Right cardiac atrium (tissue), 5 donors: ENCODE measurements around the gene TSPAN13. TPM values are rescaled to one million over a fixed set of nuclear protein-coding genes. Genes with fewer than 3 reads are reported as not detected.

Source experiments
- ATAC-seq, 2 donors: fragments of 200-7000 bp; cut with Tn5 transposase; one replicate each; pipeline versions ENCODE4 v1.8.0 to v1.9.1; 2020; ENCODE audit warnings: moderate library complexity in 2 of 2, mild to moderate bottlenecking in 1 of 2
- DNase-seq, 3 donors: peaks; one replicate each; pipeline ENCODE4 v3.0.0-alpha.2; 2020
- H3K27ac ChIP-seq: one replicate; pipeline ENCODE4 v1.5.1; 2013; ENCODE audit warnings: mild to moderate bottlenecking, low read length, control low read depth, moderate library complexity
- H3K27me3 ChIP-seq: one replicate; pipeline ENCODE4 v1.6.1; 2013; ENCODE audit not compliant: control insufficient read depth, insufficient read depth
- H3K4me1 ChIP-seq: one replicate; pipeline ENCODE4 v1.6.1; 2013; ENCODE audit warnings: low read length; ENCODE audit not compliant: control insufficient read depth, insufficient read depth
- H3K4me3 ChIP-seq: one replicate; pipeline ENCODE4 v1.5.1; 2013; ENCODE audit warnings: low read length, control low read depth
- H3K9me3 ChIP-seq: one replicate; pipeline ENCODE4 v1.6.1; 2013; ENCODE audit warnings: low read length; ENCODE audit not compliant: control insufficient read depth
- WGBS: extraction: QIAGEN DNeasy Blood & Tissue Kit; methylation state at CpG from one replicate; pipeline ENCODE4 v1.1.7; 2013; 5-methylcytosine and 5-hydroxymethylcytosine counted together
- intact Hi-C, 4 donors: fragments of 100-400 bp; cut with DNase I; formaldehyde crosslinking; loops; one replicate each; pipeline versions ENCODE4 v1.11.0 to v1.14.0; 2022 to 2023
- polyA plus RNA-seq: library from polyadenylated mRNA; stranded (reverse); fragments of 200-250 nt; gene quantifications from one replicate; pipeline ENCODE4 v1.2.3, GENCODE V29; 2013
- total RNA-seq, 4 donors: library from RNA; stranded (reverse); fragmentation: NEBNext Ultra II Directional; extraction: Animal tissue kit (Norgen Biotek cat#: 25700); gene quantifications; one replicate each; pipeline ENCODE4 v1.2.1, GENCODE V29; 2021
- donor health status: healthy with polysubstance abuse.
- donor health status: DM: no; HTN: yes; CAD: no.
- donor health status: DM: no; HTN: no; CAD: no.
- donor health status: DM: no; HTN: yes; CAD: no; lungs with severe emphysema.
- donor health status: DM: yes; HTN: yes; CAD: no.

TSPAN13 gene
- total and polyA plus RNA-seq, 5 donors: 6.9 to 16.1 (median 10.9) TPM

- Histone ChIP-seq H3K9me3 (no peaks in the 10 kb centered on the region), H3K27me3 (no peaks in the 10 kb centered on the region), H3K27ac (no peak overlapping the region), H3K4me1 (no peaks in the 10 kb centered on the region), H3K4me3 (no peak overlapping the region)
- ATAC-seq: peak; percentile 25 to 45
- no peak for DNase-seq
- intact Hi-C loops: loop anchor here (5.0 to 10.0 kb wide), 2 partner anchors 114 to 116 kb away; no protein-coding TSS in a partner anchor
Observed at GRCh38 chr7:16801111-16801542, 47.6 kb downstream of the TSPAN13 start.

- H3K27ac ChIP-seq: no peak overlapping the region
- DNase-seq (no peak), ATAC-seq (no peak)
- no peaks in the 10 kb centered on the region for H3K4me1 ChIP-seq
- H3K4me3 ChIP-seq: no peak overlapping the region
- 91% methylated on average over 4 of the region's 4 CpGs for WGBS
- no peaks in the 10 kb centered on the region for H3K9me3 ChIP-seq
- no peaks in the 10 kb centered on the region for H3K27me3 ChIP-seq
- intact Hi-C loops: loop anchor here (5.0 to 10.0 kb wide), 2 partner anchors 113 to 116 kb away; no protein-coding TSS in a partner anchor
Observed at GRCh38 chr7:16801579-16801978, 48.0 kb downstream of the TSPAN13 start.

- H3K27me3 ChIP-seq: no peaks in the 10 kb centered on the region
- no peaks in the 10 kb centered on the region for H3K9me3 ChIP-seq
- no peaks in the 10 kb centered on the region for H3K4me1 ChIP-seq
- intact Hi-C loops: loop anchor here (5.0 to 10.0 kb wide), 2 partner anchors 112 to 114 kb away; no protein-coding TSS in a partner anchor
- 81% methylated on average over 4 of the region's 4 CpGs for WGBS
- ATAC-seq: no peak
- no peak overlapping the region for H3K4me3 ChIP-seq
- DNase-seq: no peak
- H3K27ac ChIP-seq: no peak overlapping the region
Observed at GRCh38 chr7:16803125-16803524, 49.6 kb downstream of the TSPAN13 start.

GRCh38 chr7:16803881-16804673 is 50.5 kb downstream of the TSPAN13 start:
- H3K4me1 ChIP-seq: no peaks in the 10 kb centered on the region
- no peak overlapping the region for H3K4me3 ChIP-seq
- DNase-seq (no peak), ATAC-seq (no peak)
- intact Hi-C loops: loop anchor here (5.0 to 10.0 kb wide), 2 partner anchors 111 to 113 kb away; no protein-coding TSS in a partner anchor
- 91% methylated on average over 7 of the region's 7 CpGs for WGBS
- H3K27me3 ChIP-seq: no peaks in the 10 kb centered on the region
- no peak overlapping the region for H3K27ac ChIP-seq
- no peaks in the 10 kb centered on the region for H3K9me3 ChIP-seq

GRCh38 chr7:16804674-16805439 is 51.3 kb downstream of the TSPAN13 start, which contains the start of gene AGR2:
TSS of gene AGR2 (minus strand) at chr7:16804999. CDS start at chr7:16801796, 3,203 bp downstream.
- WGBS: 80% methylated on average over 13 of the region's 13 CpGs
- Histone ChIP-seq H3K27me3 (no peaks in the 10 kb centered on the region), H3K4me3 (no peak within 1 kb of the TSS), H3K4me1 (no peaks in the 10 kb centered on the region), H3K27ac (no peak within 1 kb of the TSS), H3K9me3 (no peaks in the 10 kb centered on the region)
- ATAC-seq (no peak), DNase-seq (no peak)
- intact Hi-C loops: loop anchor here (5.0 to 10.0 kb wide), 2 partner anchors 110 to 112 kb away; no protein-coding TSS in a partner anchor

- DNase-seq (no peak), ATAC-seq (no peak)
- no peaks in the 10 kb centered on the region for H3K4me1 ChIP-seq
- no peak overlapping the region for H3K27ac ChIP-seq
- intact Hi-C loops: loop anchor here in 2 of 4 donors (10.0 kb wide), 1 partner anchor 109 kb away; no protein-coding TSS in a partner anchor
- no peak overlapping the region for H3K4me3 ChIP-seq
- no peaks in the 10 kb centered on the region for H3K9me3 ChIP-seq
- no peaks in the 10 kb centered on the region for H3K27me3 ChIP-seq
- WGBS: 68% methylated on average over 3 of the region's 3 CpGs
Observed at GRCh38 chr7:16805441-16805840, 51.9 kb downstream of the TSPAN13 start.

GRCh38 chr7:16810112-16810511 is 56.6 kb downstream of the TSPAN13 start:
- DNase-seq: no peak
- intact Hi-C loops: no loop called here
- WGBS: 35% methylated on average over 2 of the region's 2 CpGs
- H3K27ac ChIP-seq: no peak overlapping the region
- ATAC-seq: no peak
- no peaks in the 10 kb centered on the region for H3K9me3 ChIP-seq
- H3K4me1 ChIP-seq: no peaks in the 10 kb centered on the region
- no peak overlapping the region for H3K4me3 ChIP-seq
- H3K27me3 ChIP-seq: no peaks in the 10 kb centered on the region

GRCh38 chr7:16810573-16810972 is 57.0 kb downstream of the TSPAN13 start:
- DNase-seq (no peak), ATAC-seq (no peak)
- intact Hi-C loops: no loop called here
- no peaks in the 10 kb centered on the region for H3K27me3 ChIP-seq
- H3K4me3 ChIP-seq: no peak overlapping the region
- no peaks in the 10 kb centered on the region for H3K9me3 ChIP-seq
- WGBS: 80% methylated on average over 5 of the region's 5 CpGs
- H3K27ac ChIP-seq: no peak overlapping the region
- H3K4me1 ChIP-seq: no peaks in the 10 kb centered on the region

- no peak for DNase-seq
- intact Hi-C loops: no loop called here
- Histone ChIP-seq H3K4me3 (no peak overlapping the region), H3K9me3 (no peaks in the 10 kb centered on the region), H3K27me3 (no peaks in the 10 kb centered on the region), H3K27ac (no peak overlapping the region), H3K4me1 (no peaks in the 10 kb centered on the region)
- no peak for ATAC-seq
- 83% methylated on average over 2 of the region's 2 CpGs for WGBS
Observed at GRCh38 chr7:16811551-16811950, 58.0 kb downstream of the TSPAN13 start.

GRCh38 chr7:16812542-16813231 is 59.1 kb downstream of the TSPAN13 start:
- Histone ChIP-seq H3K4me1 (no peaks in the 10 kb centered on the region), H3K9me3 (no peaks in the 10 kb centered on the region), H3K27ac (no peak overlapping the region), H3K27me3 (no peaks in the 10 kb centered on the region), H3K4me3 (no peak overlapping the region)
- WGBS: 77% methylated on average over 4 of the region's 4 CpGs
- intact Hi-C loops: no loop called here
- ATAC-seq (no peak), DNase-seq (no peak)
